H1 (cell line): ENCODE results near the gene SEC24B. TPM values are rescaled to one million over a fixed set of nuclear protein-coding genes. Genes with fewer than 3 reads are reported as not detected.

Experiments used
- CTCF ChIA-PET: fragments of 300-600 bp; sonication (Branson Sonifier 250); formaldehyde crosslinking; loops from one replicate; lab custom pipeline; 2021; ENCODE audit not compliant: partially characterized antibody; lab: Charles Lee
- POLR2A ChIA-PET: fragments of 300-600 bp; sonication (Branson Sonifier 250); formaldehyde crosslinking; loops from one replicate; lab custom pipeline; 2021; ENCODE audit warnings: inconsistent platforms; ENCODE audit not compliant: partially characterized antibody; lab: Charles Lee
- DNase-seq, 2 experiments: peaks; one replicate each; pipeline versions ENCODE4 v3.0.0 to v3.0.0-alpha.2; 2010 to 2022; ENCODE audit warnings: low spot score in 2 of 2, low read depth in 1 of 2, mixed read lengths in 1 of 2
- FAIRE-seq: peaks from 2 replicates; lab custom pipeline; 2011; peaks lifted over from hg19 to GRCh38; lab: Jason Lieb, UNC
- H2AFZ ChIP-seq: 2 replicates; pipeline ENCODE4 v1.8.1; 2012; ENCODE audit warnings: low read length, inconsistent platforms
- H2AK5ac ChIP-seq: 2 replicates; pipeline ENCODE4 v1.6.1; 2013; ENCODE audit warnings: low read depth, low read length
- H2BK120ac ChIP-seq: replicated peaks from 2 replicates; pipeline ENCODE3; 2013; ENCODE audit warnings: low read depth, low read length, inconsistent platforms
- H2BK12ac ChIP-seq: 2 replicates; pipeline ENCODE4 v1.6.1; 2013; ENCODE audit warnings: low read depth, low read length
- H2BK15ac ChIP-seq: 2 replicates; pipeline ENCODE4 v1.6.1; 2013; ENCODE audit warnings: low read length
- H2BK20ac ChIP-seq: 2 replicates; pipeline ENCODE4 v1.6.1; 2013; ENCODE audit warnings: low read length
- H2BK5ac ChIP-seq: 2 replicates; pipeline ENCODE4 v1.6.1; 2013; ENCODE audit warnings: low read depth, low read length
- H3K14ac ChIP-seq: 2 replicates; pipeline ENCODE4 v1.6.1; 2013; ENCODE audit warnings: inconsistent platforms; ENCODE audit not compliant: insufficient read length
- H3K18ac ChIP-seq: 2 replicates; pipeline ENCODE4 v1.6.1; 2013; ENCODE audit warnings: low read length; ENCODE audit errors: extremely low read depth
- H3K23ac ChIP-seq: 2 replicates; pipeline ENCODE4 v1.6.1; 2013; ENCODE audit warnings: inconsistent platforms; ENCODE audit not compliant: insufficient read length
- H3K23me2 ChIP-seq: 2 replicates; pipeline ENCODE4 v1.6.1; 2013; ENCODE audit warnings: low read depth, low read length
- H3K27ac ChIP-seq: 2 replicates; pipeline ENCODE4 v1.6.1; 2011; ENCODE audit warnings: low read depth, low read length, inconsistent platforms
- H3K27me3 ChIP-seq, 4 experiments: replicated peaks in 1 of 4; 1 replicate in 1 of 4; 2 replicates in 3 of 4; pipeline versions ENCODE4 v1.6.1 to v1.8.1; 2011 to 2013; ENCODE audit warnings: low read length in 3 of 4, mild to moderate bottlenecking in 3 of 4, inconsistent platforms in 2 of 4, mixed read lengths in 2 of 4, moderate library complexity in 1 of 4; ENCODE audit not compliant: control insufficient read depth in 3 of 4, insufficient read depth in 3 of 4; ENCODE audit errors: extremely low read depth in 1 of 4
- H3K36me3 ChIP-seq, 4 experiments: 2 replicates each; pipeline versions ENCODE4 v1.6.1 to v1.8.1; 2011 to 2013; ENCODE audit warnings: mild to moderate bottlenecking in 4 of 4, low read length in 3 of 4, moderate library complexity in 2 of 4, control low read depth in 1 of 4, inconsistent platforms in 1 of 4; ENCODE audit not compliant: insufficient read depth in 4 of 4, control insufficient read depth in 2 of 4
- H3K4ac ChIP-seq: replicated peaks from 2 replicates; pipeline ENCODE3; 2013; ENCODE audit warnings: low read length, low read depth, mixed read lengths, inconsistent platforms; ENCODE audit not compliant: insufficient read length
- H3K4me1 ChIP-seq, 4 experiments: replicated peaks in 1 of 4; 1 replicate in 1 of 4; 2 replicates in 3 of 4; pipeline versions ENCODE4 v1.6.1 to v1.8.1; 2011 to 2013; ENCODE audit warnings: low read length in 3 of 4, inconsistent platforms in 2 of 4, mixed read lengths in 1 of 4; ENCODE audit not compliant: insufficient read depth in 4 of 4, control insufficient read depth in 3 of 4
- H3K4me2 ChIP-seq, 2 experiments: 2 replicates each; pipeline versions ENCODE4 v1.6.1 to v1.8.1; 2011 to 2013; ENCODE audit warnings: low read depth in 2 of 2, low read length in 2 of 2, control low read depth in 1 of 2, inconsistent platforms in 1 of 2, mild to moderate bottlenecking in 1 of 2; ENCODE audit not compliant: insufficient read depth in 1 of 2
- H3K4me3 ChIP-seq, 4 experiments: fragments of 200-600, 300-600 bp in 1 of 4; sonication (generic), shearing (Covaris generic), sonication (Bioruptor Twin) in 1 of 4; 2 replicates each; pipeline versions ENCODE4 v1.5.1 to v1.8.1; 2011 to 2016; ENCODE audit warnings: low read length in 4 of 4, low read depth in 3 of 4, control low read depth in 2 of 4, inconsistent platforms in 2 of 4, mild to moderate bottlenecking in 2 of 4, mixed read lengths in 1 of 4, moderate library complexity in 1 of 4; ENCODE audit not compliant: insufficient read depth in 2 of 4; ENCODE audit errors: extremely low read depth in 1 of 4
- H3K56ac ChIP-seq: replicated peaks from 2 replicates; pipeline ENCODE3; 2013; ENCODE audit warnings: low read depth, mild to moderate bottlenecking, mixed read lengths, low read length, inconsistent platforms; ENCODE audit not compliant: insufficient read length
- H3K79me1 ChIP-seq: 2 replicates; pipeline ENCODE4 v1.6.1; 2013; ENCODE audit warnings: low read depth, low read length, control low read depth
- H3K79me2 ChIP-seq, 2 experiments: 2 replicates each; pipeline versions ENCODE4 v1.6.1 to v1.8.1; 2012 to 2013; ENCODE audit warnings: low read length in 2 of 2, mild to moderate bottlenecking in 2 of 2, inconsistent platforms in 1 of 2; ENCODE audit not compliant: insufficient read depth in 2 of 2, control insufficient read depth in 1 of 2
- H3K9ac ChIP-seq, 4 experiments: replicated peaks in 1 of 4; 1 replicate in 1 of 4; 2 replicates in 3 of 4; pipeline versions ENCODE4 v1.6.1 to v1.8.1; 2011 to 2013; ENCODE audit warnings: low read depth in 3 of 4, low read length in 3 of 4, control low read depth in 2 of 4, mild to moderate bottlenecking in 2 of 4, moderate library complexity in 2 of 4, inconsistent platforms in 1 of 4; ENCODE audit errors: extremely low read depth in 1 of 4
- H3K9me3 ChIP-seq, 2 experiments: 2 replicates each; pipeline versions ENCODE4 v1.6.1 to v1.8.1; 2012 to 2013; ENCODE audit warnings: mild to moderate bottlenecking in 2 of 2, moderate library complexity in 2 of 2, control low read depth in 1 of 2, inconsistent platforms in 1 of 2, low read depth in 1 of 2, low read length in 1 of 2, mixed read lengths in 1 of 2; ENCODE audit not compliant: insufficient read depth in 2 of 2
- H4K20me1 ChIP-seq, 2 experiments: replicated peaks in 1 of 2; 2 replicates each; pipeline versions ENCODE3 to v1.8.1; 2011 to 2013; ENCODE audit warnings: inconsistent platforms in 2 of 2, low read length in 2 of 2, mild to moderate bottlenecking in 1 of 2; ENCODE audit not compliant: insufficient read depth in 2 of 2, control insufficient read depth in 1 of 2
- H4K5ac ChIP-seq: 2 replicates; pipeline ENCODE4 v1.6.1; 2013; ENCODE audit warnings: low read length, low read depth, mixed read lengths, inconsistent platforms; ENCODE audit not compliant: insufficient read length
- H4K8ac ChIP-seq: 2 replicates; pipeline ENCODE4 v1.8.0; 2013; ENCODE audit warnings: mild to moderate bottlenecking, moderate library complexity, low read length, inconsistent platforms; ENCODE audit not compliant: insufficient read depth; ENCODE audit errors: extremely low read depth
- H4K91ac ChIP-seq: replicated peaks from 2 replicates; pipeline ENCODE3; 2013; ENCODE audit warnings: low read length, mixed read lengths, inconsistent platforms; ENCODE audit not compliant: insufficient read length
- ASH2L ChIP-seq: fragments of 200-600, 300-600 bp; sonication (generic); IDR thresholded peaks from one replicate; pipeline ENCODE4 v1.7.1; 2017; ENCODE audit warnings: low read length
- RNF2 ChIP-seq: fragments of 200-900, 300-1000 bp; sonication (generic); IDR thresholded peaks from 2 replicates; pipeline ENCODE4 v1.7.1; 2016; ENCODE audit warnings: borderline replicate concordance, low read depth, mild to moderate bottlenecking, antibody characterized with exemption, low read length; ENCODE audit not compliant: poor library complexity, severe bottlenecking; ENCODE audit errors: missing control alignments
- SIN3A ChIP-seq, 2 experiments: IDR thresholded peaks in 1 of 2; conservative IDR thresholded peaks in 1 of 2; 2 replicates each; pipeline ENCODE4 v1.6.1; 2011 to 2012; ENCODE audit warnings: low read length in 2 of 2, improper control_type of control experiment in 1 of 2, low read depth in 1 of 2, mild to moderate bottlenecking in 1 of 2
- WGBS, 2 experiments: shearing (Covaris generic) in 1 of 2; methylation state at CpG; one replicate each; pipeline versions ENCODE4 v1.1.6 to v1.1.7; 2013 to 2015; ENCODE audit warnings: low lambda C conversion rate in 2 of 2, mixed read lengths in 2 of 2, inconsistent platforms in 1 of 2, low coverage in 1 of 2, missing lambda C conversion rate in 1 of 2; ENCODE audit not compliant: insufficient replicate concordance in 2 of 2, insufficient coverage in 1 of 2, insufficient read length in 1 of 2; ENCODE audit errors: extremely low coverage in 1 of 2, missing lambda C conversion rate in 1 of 2; 5-methylcytosine and 5-hydroxymethylcytosine counted together
- polyA plus RNA-seq, 7 experiments: library from polyadenylated mRNA; depleted of rRNA in 3 of 7; stranded (reverse) in 5 of 7; unstranded in 2 of 7; fragments of >200 nt in 5 of 7; fragments of 200-250 nt in 2 of 7; gene quantifications; 1 replicate in 5 of 7; 2 replicates in 1 of 7; 4 replicates in 1 of 7; pipeline versions ENCODE4 v1.2.1 to v1.2.3, GENCODE V29; 2011 to 2013; ENCODE audit warnings: missing spikeins in 2 of 7, mixed read lengths in 2 of 7
- total RNA-seq: library from RNA; stranded (reverse); fragmentation: NEBNext Ultra II Directional; extraction: Animal tissue kit (Norgen Biotek cat#: 25700); gene quantifications from 2 replicates; pipeline ENCODE4 v1.2.1, GENCODE V29; 2021
- TF ChIP-seq, protein P1 (sequence below): IDR thresholded peaks from 2 replicates; pipeline ENCODE4 v1.6.1; 2012; ENCODE audit warnings: inconsistent platforms

The SEC24B gene
- total and polyA plus RNA-seq, 2 of the 8 experiments (the other 6 are each of a cell fraction or from before 2014, with no cell fraction given): 25.6 to 30.9 TPM

DNA sequence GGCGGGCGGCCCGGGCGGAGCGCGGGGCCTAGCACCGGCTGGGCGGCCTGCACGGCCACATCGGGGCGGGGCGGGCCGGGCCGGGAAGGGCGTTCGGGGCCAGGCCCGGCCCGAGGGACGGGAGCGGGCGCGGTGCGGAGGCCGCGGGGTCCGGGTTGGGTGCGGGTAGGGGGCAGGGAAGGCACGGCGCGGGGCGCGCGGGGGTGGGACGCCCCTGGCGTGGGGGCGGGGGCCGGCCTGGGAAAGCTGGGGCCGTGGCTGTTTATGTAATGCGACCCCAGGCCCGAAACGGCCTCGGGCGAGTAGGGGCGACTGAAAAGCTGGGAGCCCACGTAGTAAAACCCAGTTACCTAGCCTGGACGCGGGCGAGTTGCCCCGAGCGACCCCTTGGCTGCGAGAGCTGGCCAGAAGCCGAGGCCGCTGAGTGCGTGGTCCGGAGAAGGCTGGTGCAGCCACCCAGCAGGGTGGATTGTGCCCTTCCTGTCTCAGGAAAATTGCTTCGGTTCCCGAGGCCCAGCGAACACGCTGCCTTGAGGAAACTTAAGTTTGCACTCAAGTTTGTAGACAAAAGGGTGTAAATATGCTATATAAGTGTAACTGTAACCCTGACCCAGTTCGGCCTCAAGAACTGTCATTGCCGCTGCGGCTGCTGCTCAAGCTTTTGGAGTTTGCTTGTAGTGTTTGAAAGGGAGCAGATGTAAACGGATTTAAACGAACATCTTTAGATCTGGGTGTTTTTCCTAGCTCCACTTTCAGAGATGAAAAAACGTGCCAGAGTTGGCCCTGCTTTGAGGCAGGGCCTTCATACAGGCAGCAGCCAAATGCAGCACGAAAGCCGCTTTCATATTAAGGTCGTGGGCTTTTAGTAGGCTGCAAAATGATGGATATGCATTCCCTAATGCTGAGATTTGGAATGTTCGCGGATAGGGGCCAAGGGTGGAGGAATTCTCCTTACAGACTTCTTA is 674 bp downstream of the SEC24B start:
- Histone ChIP-seq H3K79me2 (peaks cover 6 to 52% of the 10 kb centered on the region in 2 experiments; a peak in 3 of 4 replicates), H3K36me3 (no peaks in the 10 kb centered on the region), H3K9me3 (no peaks in the 10 kb centered on the region), H3K14ac (no peak overlapping the region), H2AK5ac (no peak overlapping the region), H3K56ac (no peak overlapping the region), H4K91ac (no peak overlapping the region), H3K23me2 (peaks cover 4% of the 10 kb centered on the region), H2BK120ac (no peak overlapping the region), H2AFZ (no peak overlapping the region), H3K23ac (no peak overlapping the region), H2BK5ac (peak overlapping the region; percentile 19; the same call in 1 of the 2 replicates), H3K4me2 (peak overlapping the region; percentile 68 to 75), H2BK20ac (no peak overlapping the region), H3K4me1 (peaks cover 2 to 10% (median 7%) of the 10 kb centered on the region in 4 experiments; a peak in 4 of 7 replicates), H4K5ac (no peak overlapping the region), H3K4me3 (peak overlapping the region; percentile 66 to 80 (median 78)), H2BK15ac (no peak overlapping the region), H4K8ac (no peak overlapping the region), H3K18ac (no peak overlapping the region), H3K4ac (no peak overlapping the region), H4K20me1 (peaks cover 4 to 6% of the 10 kb centered on the region in 2 experiments), H3K27ac (peak overlapping the region; percentile 80; the same call in 1 of the 2 replicates), H3K27me3 (no peaks in the 10 kb centered on the region), H3K79me1 (peaks cover 7% of the 10 kb centered on the region; the same call in 1 of the 2 replicates), H3K9ac (peak overlapping the region; percentile 64 to 91 (median 87); a peak in 6 of 7 replicates), H2BK12ac (no peak overlapping the region)
- 10% methylated on average over 20 of the region's 70 CpGs; no CpG with 5 or more reads in 1 of the 2 experiments for WGBS, 2 experiments
- FAIRE-seq: no peak
- DNase-seq: peak in 1 of 2 experiments; percentile 56
- ChIA-PET CTCF (interaction anchor here (0.6 to 2.1 kb wide), 8 partner anchors 9 to 126 kb away, joined by 3 to 12 read pairs (median 5); partner anchors contain the start of gene MCUB), POLR2A (interaction anchor here (1.0 to 2.1 kb wide), 7 partner anchors 10 to 64 kb away, joined by 3 to 9 read pairs (median 6); no protein-coding TSS in a partner anchor)
- TF ChIP-seq ASH2L: peak; percentile 54
- TF ChIP-seq RNF2: no peak
- TF ChIP-seq, protein P1, sequence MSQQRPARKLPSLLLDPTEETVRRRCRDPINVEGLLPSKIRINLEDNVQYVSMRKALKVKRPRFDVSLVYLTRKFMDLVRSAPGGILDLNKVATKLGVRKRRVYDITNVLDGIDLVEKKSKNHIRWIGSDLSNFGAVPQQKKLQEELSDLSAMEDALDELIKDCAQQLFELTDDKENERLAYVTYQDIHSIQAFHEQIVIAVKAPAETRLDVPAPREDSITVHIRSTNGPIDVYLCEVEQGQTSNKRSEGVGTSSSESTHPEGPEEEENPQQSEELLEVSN: no peak
- peak in 1 of 2 experiments; percentile 61; a peak in 1 of 4 replicates for TF ChIP-seq SIN3A (conservative IDR thresholded peaks at IDR 0.05 in 1 of 2, IDR thresholded peaks at IDR 0.05 in 1 of 2; ENCODE audit: low read depth in 1 of 2, low read length in 2 of 2)
